ENCODE results near the gene EMB.
"Not testable (repeated sequence)": the region's sequence is repeated elsewhere in the genome, so short reads cannot be mapped to it uniquely, and the experiment has no call there.

The EMB gene

GRCh38 chr5:50421184-50421950 lies 19.7 kb downstream of the EMB start:
- not testable (repeated sequence) for DNase-seq (ENCODE audit: low spot score)

GRCh38 chr5:50420343-50420935 lies 20.6 kb downstream of the EMB start:
- DNase-seq (ENCODE audit: low spot score), result no peak

GRCh38 chr5:50419656-50420055 lies 21.4 kb downstream of the EMB start:
- DNase-seq (ENCODE audit: low spot score), result not testable (repeated sequence)

- not testable (repeated sequence) for DNase-seq (ENCODE audit: low spot score)
These were observed 24.5 kb downstream of the EMB start for GRCh38 chr5:50416637-50417036.

GRCh38 chr5:50415912-50416311 lies 25.2 kb downstream of the EMB start:
- no peak for DNase-seq (ENCODE audit: low spot score)

- not testable (repeated sequence) for DNase-seq (ENCODE audit: low spot score)
These were observed 30.2 kb downstream of the EMB start for GRCh38 chr5:50410932-50411331.

GRCh38 chr5:50406877-50407276 lies 34.2 kb downstream of the EMB start:
- DNase-seq (ENCODE audit: low spot score), result no peak

GRCh38 chr5:50401336-50401735 lies 39.8 kb downstream of the EMB start:
- DNase-seq (ENCODE audit: low spot score), result no peak

- DNase-seq (ENCODE audit: low spot score), result not testable (repeated sequence)
These were observed 47.0 kb downstream of the EMB start for GRCh38 chr5:50393925-50394609.

- not testable (repeated sequence) for DNase-seq (ENCODE audit: low spot score)
These were observed 48.8 kb downstream of the EMB start for GRCh38 chr5:50392289-50392688.

- not testable (repeated sequence) for DNase-seq (ENCODE audit: low spot score)
These were observed 56.7 kb downstream of the EMB start for GRCh38 chr5:50384381-50384780.

GRCh38 chr5:50376696-50377095 lies 64.4 kb downstream of the EMB start:
- DNase-seq (ENCODE audit: low spot score), result not testable (repeated sequence)

GRCh38 chr5:50369287-50370033 lies 71.6 kb downstream of the EMB start:
- DNase-seq (ENCODE audit: low spot score), result not testable (repeated sequence)

GRCh38 chr5:50365426-50366251 lies 75.4 kb downstream of the EMB start:
- no peak for DNase-seq (ENCODE audit: low spot score)

- not testable (repeated sequence) for DNase-seq (ENCODE audit: low spot score)
These were observed 76.4 kb downstream of the EMB start for GRCh38 chr5:50364535-50365309.

- no peak for DNase-seq (ENCODE audit: low spot score)
These were observed 81.9 kb downstream of the EMB start for GRCh38 chr5:50359187-50359586.

GRCh38 chr5:50352382-50352781 lies 88.7 kb downstream of the EMB start:
- DNase-seq (ENCODE audit: low spot score), result no peak
